Measurements from ENCODE around the gene SIGLEC5. TPM values are rescaled to one million over a fixed set of nuclear protein-coding genes. Genes with fewer than 3 reads are reported as not detected.

Gene SIGLEC5
- total and polyA plus RNA-seq, 2 experiments from 2014 or later, result not detected

GRCh38 chr19:51652266-51652665, 22.1 kb upstream of the SIGLEC5 start:
- H3K27me3 Mint-ChIP-seq (ENCODE audit: insufficient read depth, low read depth, poor library complexity), result no peaks in the 10 kb centered on the region
- Histone ChIP-seq H3K27ac (ENCODE audit: low read depth) (no peak overlapping the region), H3K9me2 (ENCODE audit: insufficient read depth) (0 out of 2 replicates have a peak, but pooled peaks cover 5% of the 10 kb centered on the region), H3K79me2 (replicated peaks; ENCODE audit: insufficient read depth) (no peaks in the 10 kb centered on the region), H4K20me1 (replicated peaks; ENCODE audit: insufficient read depth) (no peaks in the 10 kb centered on the region), H3K4me2 (no peak overlapping the region), H3F3A (replicated peaks; ENCODE audit: low read depth) (no peaks in the 10 kb centered on the region), H3K27me3 (ENCODE audit: insufficient read depth) (no peaks in the 10 kb centered on the region), H2AFZ (no peak overlapping the region), H3K4me1 (ENCODE audit: insufficient read depth) (no peaks in the 10 kb centered on the region), H3K4me3 (no peak overlapping the region), H3K36me3 (ENCODE audit: insufficient read depth) (no peaks in the 10 kb centered on the region)
- H3K4me3 Mint-ChIP-seq, result no peak overlapping the region
- ATAC-seq, result no peak
- H3K27ac Mint-ChIP-seq, result no peak overlapping the region
- no peaks in the 10 kb centered on the region; the same call in 2 of the 3 replicates for H3K4me1 Mint-ChIP-seq
- peaks cover 82% of the 10 kb centered on the region for H3K9me3 Mint-ChIP-seq
- TF ChIP-seq CTCF (conservative IDR thresholded peaks at IDR 0.05; ENCODE audit: low read depth in 2 of 2) (no peak), EZH2 (IDR thresholded peaks at IDR 0.05; ENCODE audit: low read depth, unreplicated experiment) (no peak), ZNF331 (CRISPR knock-in tag; IDR thresholded peaks at IDR 0.05; ENCODE audit: low read depth) (no peak), POLR2AphosphoS5 (IDR thresholded peaks at IDR 0.05; ENCODE audit: low read depth) (no peak), ETS1 (IDR thresholded peaks at IDR 0.05) (no peak), ZNF114 (CRISPR knock-in tag; IDR thresholded peaks at IDR 0.05) (no peak), STAT1 (IDR thresholded peaks at IDR 0.05; ENCODE audit: unreplicated experiment) (no peak), REST (IDR thresholded peaks at IDR 0.05; ENCODE audit: unreplicated experiment) (no peak), JUNB (IDR thresholded peaks at IDR 0.05; ENCODE audit: unreplicated experiment) (no peak), EZH2phosphoT487 (IDR thresholded peaks at IDR 0.05; ENCODE audit: unreplicated experiment) (no peak), CREB1 (CRISPR knock-in tag; IDR thresholded peaks at IDR 0.05; ENCODE audit: low read depth) (no peak), ZNF462 (CRISPR knock-in tag; IDR thresholded peaks at IDR 0.05) (no peak), NANOG (IDR thresholded peaks at IDR 0.05; ENCODE audit: borderline replicate concordance) (no peak)
- peaks cover 16% of the 10 kb centered on the region for H3K36me3 Mint-ChIP-seq (ENCODE audit: low read depth)
- no peak for DNase-seq (ENCODE audit: low spot score)
